AG04450 (cell line): Measurements from ENCODE around the gene SESN3. TPM values are rescaled to one million over a fixed set of nuclear protein-coding genes. Genes with fewer than 3 reads are reported as not detected.
"Not testable (repeated sequence)": the region's sequence is repeated elsewhere in the genome, so short reads cannot be mapped to it uniquely, and the experiment has no call there.

Source experiments
- CTCF ChIA-PET: fragments of 300-600, 350-600 bp; formaldehyde crosslinking; extraction: SDS; loops from one replicate; lab custom pipeline; 2022; ENCODE audit warnings: antibody characterized with exemption, inconsistent platforms; lab: Charles Lee
- POLR2A ChIA-PET: fragments of 350-600 bp; formaldehyde crosslinking; extraction: SDS; loops from one replicate; lab custom pipeline; 2021; ENCODE audit warnings: antibody characterized with exemption, inconsistent platforms; lab: Yijun Ruan, JAX
- DNase-seq: peaks from one replicate; pipeline ENCODE4 v3.0.0-alpha.2; 2011; ENCODE audit warnings: low read depth, low spot score
- H3K27ac ChIP-seq: one replicate; pipeline ENCODE4 v1.5.1; 2012; ENCODE audit warnings: low read depth, low read length, control low read depth
- H3K27me3 ChIP-seq: one replicate; pipeline ENCODE4 v1.6.0; 2012; ENCODE audit warnings: low read length; ENCODE audit not compliant: control insufficient read depth, insufficient read depth
- H3K4me3 ChIP-seq: 2 replicates; pipeline ENCODE4 v1.5.1; 2011; ENCODE audit warnings: mild to moderate bottlenecking, low read depth, low read length, control low read depth
- H3K9me3 ChIP-seq: 2 replicates; pipeline ENCODE4 v1.5.1; 2012; ENCODE audit warnings: low read length; ENCODE audit not compliant: control insufficient read depth, insufficient read depth
- polyA plus RNA-seq: library from polyadenylated mRNA; depleted of rRNA; stranded (reverse); fragments of >200 nt; gene quantifications from 2 replicates; pipeline ENCODE4 v1.2.3, GENCODE V29; 2011
- TF ChIP-seq, protein P1 (sequence below): IDR thresholded peaks from 2 replicates; pipeline ENCODE4 v1.5.1; 2011; ENCODE audit warnings: low read depth, low read length, control low read depth, inconsistent platforms

SESN3 gene
- polyA plus RNA-seq, 1 experiment: 4.2 TPM

DNA sequence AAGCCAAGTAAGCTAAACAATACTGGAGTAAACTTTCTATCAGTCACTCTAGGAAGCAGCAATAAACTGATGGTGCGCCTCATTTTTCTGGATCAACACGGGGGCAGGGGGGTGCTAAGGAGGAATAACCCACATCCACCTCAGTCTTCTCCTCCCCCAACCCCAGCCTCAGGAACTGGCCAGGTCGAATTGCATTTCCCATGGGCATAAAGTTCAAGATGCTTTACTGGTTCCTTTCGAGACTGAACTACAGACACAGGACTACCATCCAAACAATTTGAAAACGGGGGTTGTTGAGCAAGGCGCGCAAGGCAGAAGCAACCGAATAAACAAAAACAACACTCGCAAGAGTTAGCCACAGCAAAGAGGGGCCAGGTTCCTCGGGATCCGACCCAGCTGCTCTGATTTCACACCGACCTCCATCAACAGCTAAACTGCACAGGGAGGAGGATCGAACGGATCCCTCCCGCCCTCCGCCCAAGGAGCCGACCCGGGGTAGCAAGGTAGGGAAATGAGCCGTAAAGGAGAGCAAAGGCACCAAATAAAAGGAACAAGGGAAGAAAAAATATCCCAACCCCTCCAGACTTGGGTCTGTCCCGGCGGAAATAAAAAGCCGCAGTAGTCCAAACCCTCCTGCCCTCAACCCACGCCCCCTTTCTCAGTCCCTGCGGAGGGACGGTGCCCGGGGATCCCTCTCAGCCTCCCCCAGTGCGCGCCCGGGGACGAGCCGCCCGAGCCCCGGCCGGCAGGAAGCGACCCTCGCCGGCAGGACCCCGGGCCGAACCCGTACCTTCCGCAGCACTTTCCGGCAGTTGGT is 801 bp downstream of the SESN3 start:
- ChIA-PET CTCF (interaction anchor here (0.9 to 1.7 kb wide), 5 partner anchors 76 to 476 kb away, joined by 4 to 13 read pairs (median 5); no protein-coding TSS in a partner anchor), POLR2A (no interaction called here)
- Histone ChIP-seq H3K27ac (no peak overlapping the region), H3K4me3 (peak overlapping the region; percentile 59), H3K27me3 (peaks cover 23% of the 10 kb centered on the region), H3K9me3 (peaks cover 4% of the 10 kb centered on the region; the same call in 1 of the 2 replicates)
- TF ChIP-seq, protein P1, sequence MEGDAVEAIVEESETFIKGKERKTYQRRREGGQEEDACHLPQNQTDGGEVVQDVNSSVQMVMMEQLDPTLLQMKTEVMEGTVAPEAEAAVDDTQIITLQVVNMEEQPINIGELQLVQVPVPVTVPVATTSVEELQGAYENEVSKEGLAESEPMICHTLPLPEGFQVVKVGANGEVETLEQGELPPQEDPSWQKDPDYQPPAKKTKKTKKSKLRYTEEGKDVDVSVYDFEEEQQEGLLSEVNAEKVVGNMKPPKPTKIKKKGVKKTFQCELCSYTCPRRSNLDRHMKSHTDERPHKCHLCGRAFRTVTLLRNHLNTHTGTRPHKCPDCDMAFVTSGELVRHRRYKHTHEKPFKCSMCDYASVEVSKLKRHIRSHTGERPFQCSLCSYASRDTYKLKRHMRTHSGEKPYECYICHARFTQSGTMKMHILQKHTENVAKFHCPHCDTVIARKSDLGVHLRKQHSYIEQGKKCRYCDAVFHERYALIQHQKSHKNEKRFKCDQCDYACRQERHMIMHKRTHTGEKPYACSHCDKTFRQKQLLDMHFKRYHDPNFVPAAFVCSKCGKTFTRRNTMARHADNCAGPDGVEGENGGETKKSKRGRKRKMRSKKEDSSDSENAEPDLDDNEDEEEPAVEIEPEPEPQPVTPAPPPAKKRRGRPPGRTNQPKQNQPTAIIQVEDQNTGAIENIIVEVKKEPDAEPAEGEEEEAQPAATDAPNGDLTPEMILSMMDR: no peak
- no peak for DNase-seq

DNA sequence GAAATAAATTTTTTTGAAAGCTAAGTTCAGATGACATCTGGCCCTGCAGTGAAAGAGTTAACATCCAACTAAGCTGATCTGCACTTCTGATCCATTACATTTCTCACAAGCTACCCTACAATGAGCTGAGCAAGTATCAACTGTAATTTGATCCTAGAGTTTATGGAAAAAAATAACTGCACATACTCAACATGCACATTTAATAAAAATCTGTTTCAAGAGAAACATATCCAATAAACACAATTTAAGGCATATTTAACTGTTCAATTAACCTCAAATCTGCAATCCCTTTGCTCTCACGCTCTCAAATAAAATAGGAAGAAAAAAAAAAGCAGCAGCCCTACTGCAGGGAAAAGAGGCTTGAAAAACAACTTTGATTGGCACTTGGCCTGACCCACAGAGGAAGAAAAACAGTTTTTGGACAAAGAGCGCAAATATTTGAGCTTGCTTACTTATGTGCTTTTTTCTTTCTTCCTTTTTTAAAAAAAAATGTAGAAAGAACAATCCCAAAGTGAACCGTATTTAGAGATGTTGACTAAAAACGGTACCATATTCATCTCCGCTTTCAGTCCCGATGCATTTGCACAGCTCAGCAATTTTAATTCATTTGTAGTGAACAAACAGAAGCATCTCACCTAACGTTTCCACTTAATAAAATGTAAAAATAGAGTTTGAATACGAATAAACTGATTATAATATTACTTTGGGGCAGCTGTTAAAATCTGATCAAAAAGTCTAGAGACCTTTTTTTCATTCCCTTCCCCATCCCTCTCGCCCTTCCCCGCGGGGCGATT is 1.6 kb downstream of the SESN3 start:
- DNase-seq: no peak
- H3K27ac ChIP-seq: no peak overlapping the region
- TF ChIP-seq, protein P1: no peak
- H3K9me3 ChIP-seq: peaks cover 4% of the 10 kb centered on the region; the same call in 1 of the 2 replicates
- H3K27me3 ChIP-seq: peaks cover 23% of the 10 kb centered on the region
- peak overlapping the region; percentile 59 for H3K4me3 ChIP-seq
- ChIA-PET CTCF (interaction anchor here (0.9 to 1.7 kb wide), 3 partner anchors 75 to 476 kb away, joined by 4 to 10 read pairs (median 5); no protein-coding TSS in a partner anchor), POLR2A (no interaction called here)

DNA sequence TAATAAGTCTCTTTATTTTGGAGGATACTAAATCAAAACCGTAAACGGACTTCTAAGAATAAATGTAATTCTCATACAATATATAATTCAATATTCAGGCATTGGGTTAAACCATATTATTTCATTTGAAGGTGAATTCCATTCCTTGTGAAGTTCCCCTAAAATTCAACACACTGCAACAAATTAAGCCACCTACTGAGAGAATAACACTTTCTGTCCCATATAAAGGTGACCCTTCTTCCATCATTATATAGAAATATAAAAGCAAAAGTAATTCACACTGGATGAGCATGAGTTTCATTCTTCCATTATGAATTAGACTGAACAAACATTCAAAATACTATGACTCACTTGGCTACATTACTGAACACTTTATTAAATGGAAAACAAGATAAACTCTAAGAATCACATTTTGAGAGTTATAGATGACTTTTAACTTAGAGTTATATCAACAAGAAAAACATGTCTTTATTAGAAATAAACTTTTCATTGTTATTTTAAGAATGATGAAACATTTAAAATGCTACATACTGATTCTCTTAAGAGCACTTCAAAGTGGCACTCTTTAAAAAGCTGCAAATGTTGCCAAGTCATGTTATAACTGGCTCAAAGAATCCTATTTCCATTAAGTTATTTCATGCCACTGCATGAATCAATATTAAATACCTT is 2.8 kb downstream of the SESN3 start:
- ChIA-PET POLR2A (no interaction called here), CTCF (interaction anchor here (1.6 to 1.7 kb wide), 2 partner anchors 74 to 478 kb away, joined by 5 to 10 read pairs; no protein-coding TSS in a partner anchor)
- Histone ChIP-seq H3K27ac (no peak overlapping the region), H3K27me3 (peaks cover 23% of the 10 kb centered on the region), H3K4me3 (no peak overlapping the region), H3K9me3 (peaks cover 4% of the 10 kb centered on the region; the same call in 1 of the 2 replicates)
- DNase-seq: no peak
- TF ChIP-seq, protein P1: no peak

DNA sequence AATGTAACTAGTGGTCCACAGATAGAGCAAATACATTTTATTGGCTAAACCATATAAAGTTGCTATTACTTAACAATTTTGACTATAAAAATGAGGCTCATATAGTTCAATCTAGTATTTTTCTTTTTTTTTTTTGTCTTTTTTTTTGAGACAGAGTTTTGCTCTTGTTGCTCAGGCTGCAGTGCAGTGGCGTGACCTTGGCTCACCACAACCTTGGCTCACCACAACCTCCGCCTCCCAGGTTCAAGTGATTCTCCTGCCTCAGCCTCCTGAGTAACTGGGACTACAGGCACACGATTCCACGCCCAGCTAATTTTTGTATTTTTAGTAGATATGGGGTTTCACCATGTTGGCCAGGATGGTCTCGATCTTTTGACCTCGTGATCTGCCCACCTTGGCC is 3.9 kb downstream of the SESN3 start:
- peaks cover 15% of the 10 kb centered on the region for H3K27me3 ChIP-seq
- DNase-seq, POLR2A ChIA-PET, H3K4me3 ChIP-seq, CTCF ChIA-PET, H3K27ac ChIP-seq, H3K9me3 ChIP-seq: not testable (repeated sequence)

DNA sequence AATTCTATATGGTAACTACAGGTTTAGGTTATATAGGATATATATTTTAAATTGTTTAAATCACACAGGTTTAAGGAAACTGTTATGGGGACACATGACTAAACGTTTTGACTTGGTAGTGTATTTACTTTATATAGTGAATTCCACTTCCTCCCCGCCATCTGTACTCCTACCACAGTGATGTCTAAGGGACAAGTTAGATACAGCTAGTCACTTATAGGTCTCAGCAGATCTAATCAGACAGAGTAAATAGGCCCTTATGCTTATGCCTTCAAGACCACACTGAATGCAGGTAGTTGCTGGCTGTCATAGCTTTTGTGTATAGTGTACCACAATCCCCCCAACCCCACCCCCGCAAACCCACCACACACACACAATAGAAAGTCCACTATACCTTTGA is 8.2 kb downstream of the SESN3 start:
- POLR2A ChIA-PET: no interaction called here
- CTCF ChIA-PET: no interaction called here
- DNase-seq: no peak
- TF ChIP-seq, protein P1: no peak
- no peak overlapping the region for H3K4me3 ChIP-seq
- H3K9me3 ChIP-seq: no peaks in the 10 kb centered on the region
- no peaks in the 10 kb centered on the region for H3K27me3 ChIP-seq
- H3K27ac ChIP-seq: no peak overlapping the region
